Keratinocyte (primary cell): ENCODE data around the gene AK9.

ENCODE experiments used
- EZH2 ChIP-seq: IDR thresholded peaks from one replicate; pipeline ENCODE4 v1.6.1; 2012; ENCODE audit warnings: inconsistent platforms, mild to moderate bottlenecking, low read length, moderate library complexity
- TF ChIP-seq, protein P1 (sequence below), 3 experiments: IDR thresholded peaks in 1 of 3; conservative IDR thresholded peaks in 1 of 3; optimal IDR thresholded peaks in 1 of 3; 2 replicates in 2 of 3; 3 replicates in 1 of 3; pipeline versions ENCODE3 to v1.5.1; 2011; ENCODE audit warnings: low read length in 3 of 3, mild to moderate bottlenecking in 3 of 3, moderate library complexity in 2 of 3, control low read depth in 1 of 3, inconsistent platforms in 1 of 3; ENCODE audit not compliant: insufficient read depth in 2 of 3; ENCODE audit errors: extremely low read depth in 1 of 3

DNA sequence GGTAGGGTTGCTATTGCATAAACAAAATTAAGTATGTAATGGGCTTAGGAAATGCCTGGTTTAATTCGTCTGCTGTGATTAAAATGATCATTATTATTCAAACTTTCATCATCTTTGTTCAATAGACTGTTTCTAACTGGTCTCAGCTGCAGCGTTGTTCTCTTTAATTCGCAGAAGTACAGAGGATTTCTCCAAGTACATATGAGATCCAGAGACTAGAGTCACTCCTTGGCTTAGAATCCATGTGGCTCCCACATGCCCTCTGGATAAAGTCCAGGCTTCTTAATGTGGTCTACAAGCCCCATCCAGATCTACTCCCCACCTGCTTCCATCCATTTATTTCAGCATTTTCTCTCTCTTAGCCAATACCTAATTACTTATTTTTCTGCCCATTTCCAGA, 206.9 kb downstream of the AK9 start:
- TF ChIP-seq, protein P1, sequence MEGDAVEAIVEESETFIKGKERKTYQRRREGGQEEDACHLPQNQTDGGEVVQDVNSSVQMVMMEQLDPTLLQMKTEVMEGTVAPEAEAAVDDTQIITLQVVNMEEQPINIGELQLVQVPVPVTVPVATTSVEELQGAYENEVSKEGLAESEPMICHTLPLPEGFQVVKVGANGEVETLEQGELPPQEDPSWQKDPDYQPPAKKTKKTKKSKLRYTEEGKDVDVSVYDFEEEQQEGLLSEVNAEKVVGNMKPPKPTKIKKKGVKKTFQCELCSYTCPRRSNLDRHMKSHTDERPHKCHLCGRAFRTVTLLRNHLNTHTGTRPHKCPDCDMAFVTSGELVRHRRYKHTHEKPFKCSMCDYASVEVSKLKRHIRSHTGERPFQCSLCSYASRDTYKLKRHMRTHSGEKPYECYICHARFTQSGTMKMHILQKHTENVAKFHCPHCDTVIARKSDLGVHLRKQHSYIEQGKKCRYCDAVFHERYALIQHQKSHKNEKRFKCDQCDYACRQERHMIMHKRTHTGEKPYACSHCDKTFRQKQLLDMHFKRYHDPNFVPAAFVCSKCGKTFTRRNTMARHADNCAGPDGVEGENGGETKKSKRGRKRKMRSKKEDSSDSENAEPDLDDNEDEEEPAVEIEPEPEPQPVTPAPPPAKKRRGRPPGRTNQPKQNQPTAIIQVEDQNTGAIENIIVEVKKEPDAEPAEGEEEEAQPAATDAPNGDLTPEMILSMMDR (optimal IDR thresholded peaks at IDR 0.05 in 1 of 3, IDR thresholded peaks at IDR 0.05 in 1 of 3, conservative IDR thresholded peaks at IDR 0.05 in 1 of 3; ENCODE audit: extremely low read depth in 1 of 3, insufficient read depth in 2 of 3, low read length in 3 of 3): no peak
- TF ChIP-seq EZH2: no peak
